ENCODE measurements around the gene KRT26. TPM values are rescaled to one million over a fixed set of nuclear protein-coding genes. Genes with fewer than 3 reads are reported as not detected.
"Not testable (repeated sequence)": the region's sequence is repeated elsewhere in the genome, so short reads cannot be mapped to it uniquely, and the experiment has no call there.

KRT26 gene
- total RNA-seq, 4 donors from 2014 or later = not detected

- WGBS = 82% methylated on average over 1 of the region's 1 CpG
- intact Hi-C loops (cut with DNase I) = no loop called here
Measured at GRCh38 chr17:40815381-40815780, 43.4 kb upstream of the KRT26 start.

GRCh38 chr17:40814657-40815056 lies 42.7 kb upstream of the KRT26 start:
- intact Hi-C loops (cut with DNase I); H3K4me3 ChIP-seq; H3K9me3 ChIP-seq; DNase-seq (ENCODE audit: extremely low spot score); H3K27ac ChIP-seq (replicated peaks in 1 of 4): not testable (repeated sequence)
- WGBS = 60% methylated on average over 3 of the region's 3 CpGs
- H3K27me3 ChIP-seq = peaks cover 0 to 15% (median 1%) of the 10 kb centered on the region in 4 donors
- H3K36me3 ChIP-seq = peaks cover 0 to 17% (median 2%) of the 10 kb centered on the region in 4 donors
- peaks cover 10 to 19% (median 12%) of the 10 kb centered on the region in 4 donors for H3K4me1 ChIP-seq

More at GRCh38 chr17:40815381-40815780, 43.4 kb upstream of the KRT26 start:
- Histone ChIP-seq H3K27me3 (peaks cover 0 to 8% (median 0%) of the 10 kb centered on the region in 4 donors), H3K36me3 (peaks cover 0 to 17% (median 2%) of the 10 kb centered on the region in 4 donors), H3K9me3 (no peaks in the 10 kb centered on the region), H3K4me1 (peaks cover 12 to 21% (median 18%) of the 10 kb centered on the region in 4 donors), H3K4me3 (no peak overlapping the region), H3K27ac (replicated peaks in 1 of 4) (no peak overlapping the region)
- TF ChIP-seq EP300 (IDR thresholded peaks at IDR 0.05) = no peak
- no peak for TF ChIP-seq POLR2A (IDR thresholded peaks at IDR 0.05; ENCODE audit: low read depth)
- TF ChIP-seq POLR2AphosphoS5 (IDR thresholded peaks at IDR 0.05) = no peak
- no peak for TF ChIP-seq CTCF (IDR thresholded peaks at IDR 0.05)
- no peak for DNase-seq (ENCODE audit: extremely low spot score)

GRCh38 chr17:40813804-40814203 lies 41.8 kb upstream of the KRT26 start:
- 74% methylated on average over 4 of the region's 4 CpGs for WGBS
- Histone ChIP-seq H3K9me3 (no peaks in the 10 kb centered on the region), H3K36me3 (peaks cover 0 to 17% (median 2%) of the 10 kb centered on the region in 4 donors), H3K27me3 (peaks cover 0 to 20% (median 2%) of the 10 kb centered on the region in 4 donors), H3K27ac (replicated peaks in 1 of 4) (no peak overlapping the region), H3K4me1 (peaks cover 4 to 16% (median 7%) of the 10 kb centered on the region in 4 donors), H3K4me3 (no peak overlapping the region)
- no peak for TF ChIP-seq POLR2AphosphoS5 (IDR thresholded peaks at IDR 0.05)
- no peak for TF ChIP-seq CTCF (IDR thresholded peaks at IDR 0.05)
- no peak for TF ChIP-seq EP300 (IDR thresholded peaks at IDR 0.05)
- TF ChIP-seq POLR2A (IDR thresholded peaks at IDR 0.05; ENCODE audit: low read depth) = no peak
- intact Hi-C loops (cut with DNase I) = no loop called here
- no peak for DNase-seq (ENCODE audit: extremely low spot score)

- intact Hi-C loops (cut with DNase I) = no loop called here
- no peak for TF ChIP-seq POLR2AphosphoS5 (IDR thresholded peaks at IDR 0.05)
- no peak for TF ChIP-seq CTCF (IDR thresholded peaks at IDR 0.05)
- TF ChIP-seq EP300 (IDR thresholded peaks at IDR 0.05) = no peak
- no peak for TF ChIP-seq POLR2A (IDR thresholded peaks at IDR 0.05; ENCODE audit: low read depth)
- Histone ChIP-seq H3K4me1 (peaks cover 0 to 10% (median under 1%) of the 10 kb centered on the region in 4 donors), H3K27ac (replicated peaks in 1 of 4) (no peak overlapping the region), H3K36me3 (peaks cover 0 to 14% (median 2%) of the 10 kb centered on the region in 4 donors), H3K9me3 (no peaks in the 10 kb centered on the region), H3K27me3 (peaks cover 0 to 24% (median 2%) of the 10 kb centered on the region in 4 donors), H3K4me3 (no peak overlapping the region)
- DNase-seq (ENCODE audit: extremely low spot score) = no peak
- 73% methylated on average over 3 of the region's 3 CpGs for WGBS
Measured at GRCh38 chr17:40812639-40813038, 40.6 kb upstream of the KRT26 start.

- Histone ChIP-seq H3K27ac (replicated peaks in 1 of 4) (no peak overlapping the region), H3K4me3 (no peak overlapping the region), H3K27me3 (peaks cover 0 to 46% (median 2%) of the 10 kb centered on the region in 4 donors), H3K9me3 (no peaks in the 10 kb centered on the region), H3K36me3 (no peaks in the 10 kb centered on the region), H3K4me1 (peaks cover 0 to 9% (median 0%) of the 10 kb centered on the region in 4 donors)
- intact Hi-C loops (cut with DNase I) = no loop called here
- DNase-seq (ENCODE audit: extremely low spot score) = no peak
- TF ChIP-seq POLR2A (IDR thresholded peaks at IDR 0.05; ENCODE audit: low read depth) (no peak), EP300 (IDR thresholded peaks at IDR 0.05) (no peak), POLR2AphosphoS5 (IDR thresholded peaks at IDR 0.05) (no peak), CTCF (IDR thresholded peaks at IDR 0.05) (no peak)
- WGBS = 67% methylated on average over 6 of the region's 6 CpGs
Measured at GRCh38 chr17:40810494-40810893, 38.5 kb upstream of the KRT26 start.
